ENCODE results near the gene CLRN3.

Gene CLRN3

DNA sequence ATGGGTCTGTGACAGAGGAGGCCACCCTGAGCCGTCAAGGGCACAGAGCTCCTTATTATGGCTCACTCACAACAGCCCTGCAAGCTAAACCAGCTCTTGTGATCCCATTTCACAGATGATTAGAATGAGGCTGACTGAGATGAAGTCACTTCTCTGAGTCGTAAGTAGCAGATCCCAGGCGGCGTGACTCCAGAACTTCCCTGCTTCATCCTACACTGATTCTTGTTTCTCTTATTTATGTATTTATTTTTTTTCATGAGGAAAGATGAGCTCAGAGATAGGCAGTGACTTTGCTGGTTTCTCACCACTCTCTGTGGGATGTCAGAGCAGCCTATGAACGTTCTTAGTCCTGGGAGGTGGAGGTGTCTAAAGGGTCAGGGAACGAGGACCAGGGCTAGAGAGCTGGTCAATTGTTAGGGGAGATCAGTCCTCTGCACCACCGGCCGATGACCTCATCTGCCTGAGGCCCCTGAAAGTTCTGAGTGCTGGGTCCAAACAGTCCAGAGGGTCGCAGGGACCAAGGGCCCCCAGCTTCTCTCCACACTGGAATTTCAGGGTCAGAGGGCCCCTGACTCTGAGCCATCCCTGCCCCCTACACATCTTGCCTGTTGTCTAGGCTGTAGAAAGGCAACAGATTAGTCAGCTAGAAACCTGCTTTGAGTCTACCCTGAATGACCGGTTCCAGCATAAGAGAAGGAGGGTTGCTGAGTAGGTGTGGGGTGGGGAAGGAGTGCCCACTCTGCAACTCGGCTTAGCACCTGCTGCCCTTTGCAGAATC, 17.9 kb downstream of the CLRN3 start:
- DNase-seq (ENCODE audit: low read depth), result no peak

DNA sequence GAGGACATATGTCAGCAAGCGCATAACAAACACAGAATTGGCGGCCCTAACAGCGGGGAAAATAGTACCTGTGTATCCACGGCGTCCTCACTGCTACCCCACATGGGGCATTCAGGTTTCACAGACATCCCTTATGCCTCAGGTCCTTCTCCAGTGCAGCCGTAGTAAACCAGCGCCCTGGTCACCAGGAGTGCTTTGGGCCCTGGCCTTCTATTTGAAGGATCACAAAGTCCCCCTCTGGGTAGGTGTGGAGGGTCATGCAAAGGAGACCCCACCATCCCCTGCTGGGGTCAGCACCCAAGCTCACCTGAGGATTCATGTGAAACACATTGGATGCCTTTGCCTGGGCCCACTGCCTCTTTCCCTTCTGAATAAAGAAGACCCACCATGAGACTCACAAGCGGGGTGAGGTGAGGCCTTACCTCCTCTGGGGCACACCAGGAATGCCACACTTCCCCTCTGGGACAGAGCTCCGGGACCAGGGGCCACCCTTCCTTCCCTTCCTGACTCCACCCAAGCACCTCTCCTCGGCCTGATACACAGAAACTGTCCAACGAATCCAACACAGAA, 18.8 kb downstream of the CLRN3 start:
- DNase-seq (ENCODE audit: low read depth), result no peak

DNA sequence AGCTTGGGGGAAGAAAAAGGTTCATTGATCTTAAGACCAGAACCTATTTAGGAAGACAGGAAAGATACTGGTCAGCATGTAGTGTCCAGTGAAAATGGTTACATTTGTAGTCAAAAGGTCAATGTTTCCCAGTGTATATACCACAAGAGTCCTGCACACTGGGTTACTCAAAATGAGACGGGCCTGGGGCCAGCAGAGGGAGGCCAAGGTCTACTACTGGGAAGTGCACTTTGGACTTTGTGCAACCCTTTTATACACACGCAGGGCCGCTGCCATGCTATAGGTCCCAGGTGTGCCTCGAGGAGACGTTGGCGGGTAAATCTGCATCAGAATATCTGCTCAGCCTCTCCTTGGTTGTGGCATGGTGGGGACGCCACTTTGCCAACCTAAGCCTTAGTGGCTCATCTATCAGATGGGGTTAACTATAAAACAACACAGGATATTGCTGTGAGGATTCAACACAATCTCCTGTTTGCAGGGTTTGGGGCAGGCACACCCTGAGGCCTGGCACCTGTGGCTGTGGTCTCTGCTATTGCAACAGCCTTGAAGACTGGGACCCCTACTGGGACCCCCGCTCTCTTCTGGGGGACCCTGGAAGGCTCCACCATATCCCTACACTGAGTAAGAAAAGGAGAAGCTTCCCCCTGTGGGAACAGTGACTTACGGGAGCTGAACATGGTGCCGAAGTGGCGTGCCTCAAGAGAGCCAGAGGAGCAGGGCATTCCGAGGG, 19.7 kb downstream of the CLRN3 start:
- DNase-seq (ENCODE audit: low read depth), result no peak

DNA sequence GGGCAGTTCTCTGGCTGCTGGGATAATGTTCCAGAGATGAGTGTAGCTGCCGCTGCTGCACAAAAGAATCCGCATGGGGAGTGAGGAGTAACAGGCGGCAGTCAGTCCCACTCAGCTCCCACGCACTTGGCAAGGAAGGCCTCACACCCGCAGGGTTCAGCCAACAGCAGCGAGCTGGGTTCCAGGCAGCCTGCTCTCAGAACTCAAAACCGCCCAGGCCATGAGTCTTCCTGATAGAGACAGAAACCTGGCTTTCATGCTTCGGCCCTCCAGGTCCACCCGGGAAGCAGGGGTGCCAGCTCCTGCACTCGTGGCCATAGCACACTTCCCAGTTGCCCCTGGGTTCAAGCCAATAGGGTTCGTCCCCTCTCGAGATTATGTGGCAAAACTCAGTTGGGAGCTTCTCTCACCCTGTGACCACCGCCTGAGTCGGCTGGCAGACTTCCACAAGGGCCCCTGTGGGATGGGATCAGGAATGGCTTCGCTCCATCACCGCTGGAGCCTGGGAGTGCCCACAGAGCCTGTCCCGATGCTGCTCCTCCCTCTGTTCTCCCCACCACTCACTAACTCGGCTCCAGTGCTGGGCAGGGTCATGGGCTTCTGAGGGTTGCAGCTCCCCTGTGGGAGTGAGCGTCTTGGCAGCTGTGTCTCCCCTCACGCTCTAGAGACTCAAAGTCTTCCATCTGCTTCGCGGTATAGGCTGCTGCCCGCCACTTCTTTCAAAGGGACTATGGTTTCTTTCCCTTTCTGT, 20.6 kb downstream of the CLRN3 start:
- DNase-seq (ENCODE audit: low read depth), result no peak

- no peak for DNase-seq (ENCODE audit: low read depth)
These were observed 21.1 kb downstream of the CLRN3 start for GRCh38 chr10:127871631-127872010.

DNA sequence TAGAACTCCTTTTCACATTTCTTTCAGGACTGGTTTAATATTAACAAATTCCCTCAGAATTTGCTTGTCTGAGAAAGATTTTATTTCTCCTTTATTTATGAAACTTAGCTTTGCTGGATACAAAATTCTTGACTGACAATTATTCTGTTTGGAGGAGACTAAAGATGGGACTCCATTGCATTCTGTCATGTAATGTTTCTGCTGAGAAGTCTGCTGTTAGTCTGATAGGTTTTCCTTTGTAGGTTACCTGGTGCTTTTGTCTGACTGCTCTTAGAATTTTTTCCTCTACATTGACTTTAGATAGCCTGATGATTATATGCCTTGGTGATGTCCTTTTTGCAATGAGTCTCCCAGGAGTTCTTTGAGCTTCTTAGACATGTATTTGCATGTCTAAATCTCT, 23.4 kb downstream of the CLRN3 start:
- no peak for DNase-seq (ENCODE audit: low read depth)

GRCh38 chr10:127867805-127868204, 24.9 kb downstream of the CLRN3 start:
- no peak for DNase-seq (ENCODE audit: low read depth)

DNA sequence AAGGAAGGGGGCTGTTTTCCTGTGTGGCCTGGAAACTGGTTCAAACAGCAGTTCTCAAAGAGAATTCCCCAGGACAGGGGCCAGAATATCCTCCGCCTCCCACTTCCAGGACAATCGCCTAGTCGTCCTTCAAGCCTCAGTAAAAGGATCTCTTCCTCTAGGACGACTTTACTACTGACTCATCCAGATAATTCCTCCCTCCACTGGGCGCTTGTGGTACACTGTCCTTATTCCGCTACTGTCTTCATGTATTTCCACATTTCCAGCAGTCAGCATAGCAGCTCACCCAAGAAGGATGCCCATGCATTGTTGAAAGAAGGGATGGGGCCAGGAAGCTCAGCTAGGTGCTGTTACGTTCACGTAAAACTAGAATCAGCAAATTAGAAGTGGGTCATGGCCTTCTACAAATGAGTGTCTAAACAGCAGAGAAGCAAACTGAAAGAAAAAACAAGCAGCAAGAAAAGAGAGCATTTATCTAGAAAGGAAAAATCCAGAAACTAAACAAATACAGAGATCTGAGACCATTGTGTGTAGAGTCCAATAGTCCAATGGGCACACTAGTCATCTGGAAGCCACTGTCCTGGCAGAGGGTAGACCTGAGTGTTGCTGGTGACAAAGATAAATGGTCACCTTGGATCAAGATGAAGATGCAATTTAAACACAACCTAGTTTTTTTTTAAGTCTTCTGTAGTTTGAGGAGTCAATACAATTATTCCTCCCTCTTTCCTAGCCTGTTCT, 26.3 kb downstream of the CLRN3 start:
- no peak for DNase-seq (ENCODE audit: low read depth)

- no peak for DNase-seq (ENCODE audit: low read depth)
These were observed 29.4 kb downstream of the CLRN3 start for GRCh38 chr10:127863231-127863825.

DNA sequence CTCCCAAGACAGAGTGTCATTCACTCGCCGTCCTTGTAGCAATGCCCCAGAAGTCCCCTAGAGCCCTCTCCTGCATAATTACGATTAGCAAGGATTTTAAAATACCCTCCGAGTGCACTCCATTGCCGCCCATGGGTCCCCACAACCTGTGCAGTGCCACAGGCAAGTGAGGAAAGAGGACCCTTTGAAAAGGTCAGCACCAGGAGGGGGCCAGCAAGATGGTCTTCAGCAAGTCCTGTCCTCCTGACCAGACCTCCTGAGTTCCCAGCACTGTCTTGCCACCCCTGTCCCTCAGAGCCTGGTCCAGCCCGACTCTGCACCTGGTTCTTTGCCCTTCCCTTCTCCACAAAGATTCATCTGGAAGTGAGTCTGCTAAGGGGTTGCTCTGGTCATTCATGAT, 32.1 kb downstream of the CLRN3 start:
- no peak for DNase-seq (ENCODE audit: low read depth)

DNA sequence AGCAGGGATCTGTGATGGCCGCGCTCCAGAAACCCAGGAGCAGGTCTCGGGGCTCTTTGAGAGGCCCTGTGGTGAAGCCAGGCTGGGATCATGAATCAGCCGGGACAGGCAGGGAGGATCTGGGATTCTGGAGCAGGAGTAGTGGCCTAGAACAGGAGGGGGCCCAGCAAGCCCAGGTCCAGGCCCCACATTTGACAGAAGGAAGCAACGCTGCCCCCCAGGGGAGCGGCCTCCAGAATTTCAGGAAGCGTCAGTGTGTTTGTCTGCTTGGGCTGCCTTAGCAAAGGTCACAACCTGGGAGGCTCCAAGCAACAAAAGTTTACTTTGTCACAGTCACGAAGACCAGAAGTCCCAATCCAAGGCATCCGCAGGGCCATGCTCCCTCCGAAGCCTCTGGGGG, 36.8 kb downstream of the CLRN3 start:
- DNase-seq (ENCODE audit: low read depth), result no peak

DNA sequence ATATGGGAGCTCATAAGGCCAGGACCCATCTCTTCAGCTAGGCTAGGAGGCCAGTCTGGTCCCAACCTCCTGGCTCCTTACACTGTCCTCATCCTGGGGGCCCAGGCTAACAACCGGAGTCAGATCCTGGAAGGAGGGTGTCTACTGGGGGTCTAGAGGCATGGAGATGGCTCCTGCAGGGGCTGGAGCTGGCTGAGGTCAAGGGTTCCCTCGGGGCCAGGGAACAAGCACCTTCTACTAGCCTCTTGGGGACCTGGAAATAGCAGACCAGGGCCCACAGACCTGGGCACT, 37.2 kb downstream of the CLRN3 start:
- DNase-seq (ENCODE audit: low read depth), result no peak

DNA sequence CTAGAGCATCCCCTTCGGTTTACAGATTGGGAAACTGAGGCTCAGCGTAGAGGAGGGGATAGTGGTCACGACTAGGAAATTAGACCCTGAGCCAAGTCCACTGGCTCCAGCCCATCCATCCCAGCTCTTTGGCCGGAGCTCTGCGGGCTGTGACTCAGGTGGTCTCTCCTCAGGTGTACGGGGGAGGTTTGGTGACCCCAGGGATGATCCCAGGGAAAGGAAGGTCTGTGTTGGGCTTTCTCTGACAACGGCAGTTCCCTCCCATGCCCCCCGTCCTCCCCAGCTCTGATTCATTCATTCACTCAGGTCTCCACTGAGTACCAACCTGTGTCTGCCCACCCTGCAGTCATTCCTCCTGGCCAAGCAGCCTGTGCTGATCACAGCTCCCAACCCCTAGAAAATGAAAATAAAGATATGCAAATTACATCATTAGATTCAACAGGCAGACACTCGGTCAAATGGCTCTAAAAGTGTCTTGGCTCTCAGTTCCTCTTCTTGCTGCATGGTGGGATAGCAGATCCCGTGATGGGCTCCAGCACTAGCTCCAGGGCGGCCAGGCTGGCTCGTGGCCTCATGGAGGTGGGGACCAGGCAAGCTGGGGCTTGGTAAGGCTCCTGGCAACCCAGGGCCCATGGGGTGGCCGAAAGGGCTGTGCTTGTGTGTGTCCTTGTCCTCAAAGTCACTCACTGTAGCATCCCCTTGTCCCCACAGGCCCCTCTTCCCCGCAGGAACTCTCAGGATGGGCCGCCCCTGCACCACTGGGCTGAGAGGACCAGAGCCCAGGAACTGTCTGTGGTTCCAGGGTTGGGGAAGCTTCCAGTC, 37.8 kb downstream of the CLRN3 start:
- no peak for DNase-seq (ENCODE audit: low read depth)

DNA sequence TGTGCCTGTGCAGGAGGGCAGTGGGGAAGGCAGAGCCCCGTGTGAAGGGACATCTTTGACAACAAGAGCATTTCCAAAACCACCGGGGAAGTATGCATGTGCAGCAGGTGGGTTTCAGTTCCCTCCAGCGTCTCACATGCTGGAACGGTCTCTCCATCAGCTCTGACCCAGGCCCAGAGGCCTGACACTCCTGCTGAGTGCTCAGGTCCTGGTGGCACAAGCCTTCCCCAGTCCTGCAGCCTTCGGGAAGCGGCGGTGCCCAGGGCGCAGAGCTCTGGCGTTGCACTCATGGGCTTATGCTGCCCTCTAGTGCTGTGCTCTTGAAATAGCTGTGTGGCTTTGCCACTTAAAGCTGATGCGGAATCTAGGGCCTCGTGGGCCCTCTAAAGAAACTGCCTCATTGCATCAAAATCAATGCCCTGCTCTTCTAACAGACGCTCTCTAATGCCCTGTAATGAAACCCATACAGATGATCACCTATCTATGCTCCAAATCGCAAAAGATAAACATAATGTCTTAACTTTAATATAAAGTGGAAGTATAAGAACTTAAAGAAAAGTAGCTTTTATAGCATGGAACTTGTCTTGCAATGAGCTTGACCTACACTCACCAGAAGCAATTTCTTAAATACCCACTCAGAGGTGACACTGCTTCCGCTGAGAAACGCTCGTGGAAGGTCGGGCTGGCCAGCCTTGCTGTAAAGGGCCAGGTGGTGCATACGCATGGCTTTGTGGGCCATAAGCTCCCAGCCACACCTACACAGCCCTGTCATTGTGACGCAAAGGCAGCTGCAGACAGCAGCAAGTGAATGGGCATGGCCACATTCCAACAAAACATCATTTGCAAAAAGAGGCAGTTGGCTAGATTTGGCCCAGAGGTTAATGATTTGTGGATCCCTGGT, 38.6 kb downstream of the CLRN3 start:
- peak; percentile 7 for DNase-seq (ENCODE audit: low read depth)

- DNase-seq (ENCODE audit: low read depth), result no peak
These were observed 40.3 kb downstream of the CLRN3 start for GRCh38 chr10:127852456-127852855.

GRCh38 chr10:127851661-127852194, 41.0 kb downstream of the CLRN3 start:
- no peak for DNase-seq (ENCODE audit: low read depth)

DNA sequence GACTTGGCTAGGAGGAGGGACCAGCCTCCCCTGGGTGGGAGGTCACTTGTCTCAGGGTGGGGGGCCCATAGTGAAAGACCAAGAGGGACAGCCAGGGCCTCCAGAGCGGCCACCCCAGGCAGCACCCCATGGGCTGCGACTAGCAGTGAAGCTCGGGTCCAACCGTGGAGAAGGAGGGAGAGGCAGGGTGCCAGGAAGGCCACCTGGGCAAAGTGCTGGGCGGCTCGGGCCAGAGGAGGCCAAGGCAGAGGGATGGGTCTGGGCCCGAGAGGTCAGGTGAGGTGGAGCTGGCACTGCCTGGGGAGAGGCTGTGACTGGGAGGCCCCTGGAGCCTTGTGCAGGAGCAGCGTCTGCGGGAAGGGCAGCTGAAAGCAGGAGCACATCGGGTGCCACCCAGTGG, 41.8 kb downstream of the CLRN3 start:
- no peak for DNase-seq (ENCODE audit: low read depth)

DNA sequence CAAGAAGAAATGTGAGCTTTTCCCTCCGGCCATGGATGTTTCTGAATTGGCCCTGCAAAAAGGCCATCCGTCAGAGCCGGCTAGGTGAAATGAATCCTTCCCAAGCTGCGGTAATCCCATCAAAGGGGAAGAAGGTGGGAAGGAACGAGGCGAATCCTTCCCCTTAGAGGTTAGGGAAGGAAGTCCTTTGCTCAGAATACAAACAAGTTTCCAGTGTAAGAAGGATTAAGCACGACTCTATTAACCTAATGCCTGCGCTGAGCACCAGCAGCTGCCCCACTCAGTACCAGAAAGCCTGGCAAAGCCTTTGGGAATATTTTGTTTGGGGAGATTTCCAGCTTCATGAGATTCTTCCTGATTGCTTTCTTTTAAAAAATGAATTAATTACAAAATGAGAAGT, 42.8 kb downstream of the CLRN3 start:
- no peak for DNase-seq (ENCODE audit: low read depth)

GRCh38 chr10:127849224-127849623, 43.5 kb downstream of the CLRN3 start:
- DNase-seq (ENCODE audit: low read depth), result no peak

DNA sequence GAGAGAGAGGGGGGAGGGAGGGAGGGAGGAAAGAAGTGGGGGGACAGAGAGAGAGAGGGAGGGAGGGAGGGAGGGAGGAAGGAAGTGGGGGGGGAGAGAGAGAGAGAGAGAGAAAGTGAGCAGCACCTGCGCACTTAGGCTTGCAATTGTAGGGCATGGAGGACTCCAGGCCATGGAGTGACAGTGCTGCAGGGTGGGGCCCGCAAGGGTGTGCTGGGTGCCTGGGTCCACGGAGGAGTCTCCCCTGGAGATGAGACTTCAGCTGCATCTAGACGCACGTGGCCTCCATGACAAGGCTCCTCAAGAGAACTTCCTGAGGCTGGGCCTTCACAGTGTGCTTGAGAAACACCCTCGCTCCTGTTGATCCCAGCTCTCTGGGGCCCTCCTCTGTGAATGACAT, 44.5 kb downstream of the CLRN3 start:
- DNase-seq (ENCODE audit: low read depth), result no peak

All from stimulated activated CD8-positive, alpha-beta memory T cell treated with anti-CD3 and anti-CD28 coated beads, Interleukin-12 subunit alpha, Interleukin-12 subunit beta, amount 100 ng/mL, for 1 hour (primary cell).